ENCODE results near the gene SYNGR2.
"Not testable (repeated sequence)": the region's sequence is repeated elsewhere in the genome, so short reads cannot be mapped to it uniquely, and the experiment has no call there.

The SYNGR2 gene

GRCh38 chr17:78130090-78130436, 38.3 kb upstream of the SYNGR2 start:
- no peak for DNase-seq (ENCODE audit: low read depth)

GRCh38 chr17:78130437-78131101, 37.8 kb upstream of the SYNGR2 start, which contains the start of gene TMC8:
Gene TMC8, plus strand, starts transcription at chr17:78130771. Its CDS starts 818 bp downstream, at chr17:78131589.
- DNase-seq (ENCODE audit: low read depth), result no peak

GRCh38 chr17:78131172-78132083, 37.0 kb upstream of the SYNGR2 start:
- DNase-seq (ENCODE audit: low read depth), result peak; percentile 73

GRCh38 chr17:78132084-78132676, 36.2 kb upstream of the SYNGR2 start:
- DNase-seq (ENCODE audit: low read depth), result peak; percentile 67

- no peak for DNase-seq (ENCODE audit: low read depth)
Measured at GRCh38 chr17:78132767-78133178, 35.6 kb upstream of the SYNGR2 start.

- DNase-seq (ENCODE audit: low read depth), result no peak
Measured at GRCh38 chr17:78133179-78133951, 35.0 kb upstream of the SYNGR2 start.

GRCh38 chr17:78133971-78134898, 34.1 kb upstream of the SYNGR2 start:
- DNase-seq (ENCODE audit: low read depth), result peak; percentile 62

- DNase-seq (ENCODE audit: low read depth), result no peak
Measured at GRCh38 chr17:78134899-78135385, 33.4 kb upstream of the SYNGR2 start.

GRCh38 chr17:78135858-78136500, 32.4 kb upstream of the SYNGR2 start:
- DNase-seq (ENCODE audit: low read depth), result no peak

GRCh38 chr17:78137392-78138203, 30.8 kb upstream of the SYNGR2 start:
- DNase-seq (ENCODE audit: low read depth), result no peak

- DNase-seq (ENCODE audit: low read depth), result no peak
Measured at GRCh38 chr17:78138204-78139060, 29.9 kb upstream of the SYNGR2 start.

GRCh38 chr17:78139861-78140168, 28.6 kb upstream of the SYNGR2 start:
- DNase-seq (ENCODE audit: low read depth), result not testable (repeated sequence)

GRCh38 chr17:78140169-78141051, 28.0 kb upstream of the SYNGR2 start:
- peak; percentile 85 for DNase-seq (ENCODE audit: low read depth)

- DNase-seq (ENCODE audit: low read depth), result no peak
Measured at GRCh38 chr17:78141437-78142118, 26.8 kb upstream of the SYNGR2 start.

GRCh38 chr17:78142119-78142861, 26.1 kb upstream of the SYNGR2 start:
- no peak for DNase-seq (ENCODE audit: low read depth)

Measured in stimulated activated CD4-positive, alpha-beta T cell treated with anti-CD3 and anti-CD28 coated beads, Interleukin-2, amount 100 ng/mL, for 4 hours (primary cell).